ENCODE results near the gene FITM1. TPM values are rescaled to one million over a fixed set of nuclear protein-coding genes. Genes with fewer than 3 reads are reported as not detected.

The FITM1 gene
- total RNA-seq, 1 experiment from 2014 or later = 0.55 TPM

DNA sequence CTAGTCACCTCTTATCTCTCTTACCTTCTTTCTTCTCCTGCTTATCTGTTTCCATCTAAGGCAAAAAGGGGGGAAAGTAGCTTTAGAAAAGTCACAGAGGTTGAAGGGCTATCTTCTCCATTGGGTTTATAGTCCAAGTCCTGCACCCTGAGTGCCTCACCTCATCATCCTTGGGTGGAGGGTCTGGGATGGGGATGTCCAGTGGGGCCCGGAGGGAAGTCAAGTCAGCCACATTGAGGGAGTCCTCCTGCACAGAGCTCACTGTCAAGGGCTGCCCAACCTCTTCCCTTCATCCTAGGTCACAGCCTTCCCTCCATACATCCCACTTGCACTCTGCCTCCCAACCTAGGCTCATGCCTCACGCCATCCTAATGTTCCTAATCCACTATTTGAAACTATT lies 14.8 kb downstream of the FITM1 start:
- Histone ChIP-seq H2AFZ (ENCODE audit: low read length) (no peak overlapping the region), H3K79me2 (ENCODE audit: low read length) (peaks cover 57% of the 10 kb centered on the region), H3K4me3 (ENCODE audit: low read length) (peak overlapping the region; percentile 86), H3K27ac (ENCODE audit: low read length) (no peak overlapping the region), H3K4me1 (ENCODE audit: insufficient read depth, low read length) (peaks cover 21% of the 10 kb centered on the region), H4K20me1 (ENCODE audit: low read length) (no peaks in the 10 kb centered on the region), H3K36me3 (ENCODE audit: low read depth, low read length) (peaks cover 11% of the 10 kb centered on the region; the same call in 1 of the 2 replicates), H3K9me3 (ENCODE audit: low read length) (no peaks in the 10 kb centered on the region), H3K4me2 (ENCODE audit: low read length) (peak overlapping the region; percentile 90), H3K27me3 (ENCODE audit: low read length) (no peaks in the 10 kb centered on the region), H3K9ac (ENCODE audit: low read length) (peak overlapping the region; percentile 84; the same call in 1 of the 2 replicates), H3K9me2 (replicated peaks; ENCODE audit: low read length) (no peaks in the 10 kb centered on the region), H3F3A (ENCODE audit: low read length, unreplicated experiment) (no peaks in the 10 kb centered on the region)
- no peak for ATAC-seq
- DNase-seq = no peak
- TF ChIP-seq, protein P1, sequence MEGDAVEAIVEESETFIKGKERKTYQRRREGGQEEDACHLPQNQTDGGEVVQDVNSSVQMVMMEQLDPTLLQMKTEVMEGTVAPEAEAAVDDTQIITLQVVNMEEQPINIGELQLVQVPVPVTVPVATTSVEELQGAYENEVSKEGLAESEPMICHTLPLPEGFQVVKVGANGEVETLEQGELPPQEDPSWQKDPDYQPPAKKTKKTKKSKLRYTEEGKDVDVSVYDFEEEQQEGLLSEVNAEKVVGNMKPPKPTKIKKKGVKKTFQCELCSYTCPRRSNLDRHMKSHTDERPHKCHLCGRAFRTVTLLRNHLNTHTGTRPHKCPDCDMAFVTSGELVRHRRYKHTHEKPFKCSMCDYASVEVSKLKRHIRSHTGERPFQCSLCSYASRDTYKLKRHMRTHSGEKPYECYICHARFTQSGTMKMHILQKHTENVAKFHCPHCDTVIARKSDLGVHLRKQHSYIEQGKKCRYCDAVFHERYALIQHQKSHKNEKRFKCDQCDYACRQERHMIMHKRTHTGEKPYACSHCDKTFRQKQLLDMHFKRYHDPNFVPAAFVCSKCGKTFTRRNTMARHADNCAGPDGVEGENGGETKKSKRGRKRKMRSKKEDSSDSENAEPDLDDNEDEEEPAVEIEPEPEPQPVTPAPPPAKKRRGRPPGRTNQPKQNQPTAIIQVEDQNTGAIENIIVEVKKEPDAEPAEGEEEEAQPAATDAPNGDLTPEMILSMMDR (conservative IDR thresholded peaks at IDR 0.05; ENCODE audit: low read depth, low read length) = no peak
- TF ChIP-seq EZH2 (IDR thresholded peaks at IDR 0.05; ENCODE audit: low read length, unreplicated experiment) = no peak
- no peak for TF ChIP-seq EZH2phosphoT487 (IDR thresholded peaks at IDR 0.05; ENCODE audit: borderline replicate concordance, low read length)
- intact Hi-C loops (cut with micrococcal nuclease) = no loop called here
- BruUV-seq (replicated peaks) = no TSS peak
- ChIA-PET POLR2A (ENCODE audit: unreplicated experiment) (no interaction called here), CTCF (no interaction called here)

- CTCF ChIA-PET = no interaction called here
- H2AFZ ChIP-seq (ENCODE audit: low read length) = peak overlapping the region; percentile 78
- BruUV-seq (replicated peaks) = TSS peak; percentile 53
These were observed 15.4 kb downstream of the FITM1 start for GRCh38 chr14:24145690-24146452.

More at GRCh38 chr14:24145690-24146452, 15.4 kb downstream of the FITM1 start:
- TF ChIP-seq EZH2 (IDR thresholded peaks at IDR 0.05; ENCODE audit: low read length, unreplicated experiment) = no peak
- no peak for TF ChIP-seq EZH2phosphoT487 (IDR thresholded peaks at IDR 0.05; ENCODE audit: borderline replicate concordance, low read length)
- TF ChIP-seq, protein P1 (conservative IDR thresholded peaks at IDR 0.05; ENCODE audit: low read depth, low read length) = no peak
- H3K27me3 ChIP-seq (ENCODE audit: low read length) = no peaks in the 10 kb centered on the region
- intact Hi-C loops (cut with micrococcal nuclease) = no loop called here
- H4K20me1 ChIP-seq (ENCODE audit: low read length) = no peaks in the 10 kb centered on the region
- H3K27ac ChIP-seq (ENCODE audit: low read length) = peak overlapping the region; percentile 40
- H3K9ac ChIP-seq (ENCODE audit: low read length) = peak overlapping the region; percentile 84
- peak overlapping the region; percentile 90 for H3K4me2 ChIP-seq (ENCODE audit: low read length)
- H3F3A ChIP-seq (ENCODE audit: low read length, unreplicated experiment) = no peaks in the 10 kb centered on the region
- POLR2A ChIA-PET (ENCODE audit: unreplicated experiment) = interaction anchor here (0.6 to 1.9 kb wide), 2 partner anchors 31 to 87 kb away, joined by 5 to 17 read pairs; partner anchors contain the start of genes DCAF11 and NRL
- H3K4me1 ChIP-seq (ENCODE audit: insufficient read depth, low read length) = peaks cover 21% of the 10 kb centered on the region
- no peak for DNase-seq
- peak overlapping the region; percentile 86 for H3K4me3 ChIP-seq (ENCODE audit: low read length)
- no peak for ATAC-seq
- H3K79me2 ChIP-seq (ENCODE audit: low read length) = peaks cover 51% of the 10 kb centered on the region
- H3K9me3 ChIP-seq (ENCODE audit: low read length) = no peaks in the 10 kb centered on the region
- H3K36me3 ChIP-seq (ENCODE audit: low read depth, low read length) = peaks cover 14% of the 10 kb centered on the region; the same call in 1 of the 2 replicates
- H3K9me2 ChIP-seq (replicated peaks; ENCODE audit: low read length) = no peaks in the 10 kb centered on the region

Data from PC-3 (cell line).